Measurements from ENCODE around the gene KCNT1.

The KCNT1 gene

DNA sequence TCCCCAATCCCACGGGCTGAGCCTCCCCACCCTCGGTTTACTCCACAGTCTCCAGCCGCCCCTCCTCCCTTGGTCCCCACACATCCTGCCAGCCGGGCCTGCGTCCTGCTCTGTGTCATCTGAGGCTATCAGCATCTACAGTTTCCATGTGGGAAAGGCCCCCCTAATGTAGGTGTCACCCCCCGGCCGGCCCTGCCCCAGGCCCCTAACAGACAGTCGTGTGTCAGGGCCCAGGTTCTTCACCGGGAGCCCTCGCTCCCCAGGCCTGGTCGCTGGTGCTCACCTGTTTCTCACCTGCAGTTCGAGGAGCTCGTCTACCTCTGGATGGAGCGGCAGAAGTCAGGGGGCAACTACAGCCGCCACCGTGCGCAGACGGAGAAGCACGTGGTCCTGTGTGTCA is 62.7 kb downstream of the KCNT1 start:
- H3K9me3 ChIP-seq (replicated peaks in 1 of 2; ENCODE audit: control insufficient read depth in 2 of 2, insufficient read depth in 1 of 2, low read depth in 1 of 2, low read length in 2 of 2) = peaks cover 7 to 8% of the 10 kb centered on the region in 2 donors
- peaks cover 0 to 8% (median 0%) of the 10 kb centered on the region in 3 experiments for H3K27me3 ChIP-seq (ENCODE audit: control insufficient read depth in 3 of 3, insufficient read depth in 3 of 3, low read depth in 1 of 3, low read length in 3 of 3)
- DNase-seq (ENCODE audit: low spot score) = no peak
- H3K9ac ChIP-seq (ENCODE audit: low read depth, low read length, poor library complexity) = no peak overlapping the region
- no peak overlapping the region for H2BK120ac ChIP-seq (ENCODE audit: low read depth, low read length)
- no peak overlapping the region for H4K91ac ChIP-seq (ENCODE audit: low read depth, low read length, poor library complexity)
- H3K79me1 ChIP-seq (ENCODE audit: low read depth, low read length) = peaks cover 9% of the 10 kb centered on the region
- no peak overlapping the region for H3K27ac ChIP-seq (replicated peaks; ENCODE audit: low read length)
- no peaks in the 10 kb centered on the region for H3K36me3 ChIP-seq (replicated peaks in 1 of 2; ENCODE audit: control insufficient read depth in 2 of 2, insufficient read depth in 2 of 2, low read length in 2 of 2)
- H3K4me1 ChIP-seq (ENCODE audit: control insufficient read depth in 2 of 2, insufficient read depth in 1 of 2, low read depth in 1 of 2, low read length in 2 of 2) = no peaks in the 10 kb centered on the region
- no peak overlapping the region for H3K4me3 ChIP-seq (ENCODE audit: low read length in 2 of 2)
- H3K4ac ChIP-seq (ENCODE audit: low read length) = no peak overlapping the region
- H4K8ac ChIP-seq (ENCODE audit: low read depth, low read length) = no peak overlapping the region
- H3K18ac ChIP-seq (ENCODE audit: low read length) = no peak overlapping the region
- no peak overlapping the region for H2BK15ac ChIP-seq (ENCODE audit: low read length)
- peak overlapping the region; percentile 67 for H3K23ac ChIP-seq (ENCODE audit: low read depth, low read length, poor library complexity)
- peak overlapping the region; percentile 8 for H2AK5ac ChIP-seq (ENCODE audit: low read depth, low read length)
- H3K4me2 ChIP-seq (ENCODE audit: insufficient read depth, low read length, poor library complexity, severe bottlenecking) = no peak overlapping the region
- no peak overlapping the region for H2BK5ac ChIP-seq (ENCODE audit: low read length)
- H2AFZ ChIP-seq (ENCODE audit: low read length) = no peak overlapping the region
- WGBS, 2 donors (ENCODE audit: extremely low coverage in 2 of 2, insufficient read length in 2 of 2, insufficient replicate concordance in 1 of 2) = no CpG with 5 or more reads among the region's 19 CpGs
- peak overlapping the region; percentile 6 for H3K14ac ChIP-seq (ENCODE audit: low read length)
- H2BK12ac ChIP-seq (ENCODE audit: low read length) = no peak overlapping the region

- Histone ChIP-seq H3K27ac (replicated peaks; ENCODE audit: low read length) (no peak overlapping the region), H3K4me1 (ENCODE audit: control insufficient read depth in 2 of 2, insufficient read depth in 1 of 2, low read depth in 1 of 2, low read length in 2 of 2) (no peaks in the 10 kb centered on the region), H3K18ac (ENCODE audit: low read length) (no peak overlapping the region), H2BK15ac (ENCODE audit: low read length) (no peak overlapping the region), H3K4me2 (ENCODE audit: insufficient read depth, low read length, poor library complexity, severe bottlenecking) (no peak overlapping the region), H3K36me3 (replicated peaks in 1 of 2; ENCODE audit: control insufficient read depth in 2 of 2, insufficient read depth in 2 of 2, low read length in 2 of 2) (no peaks in the 10 kb centered on the region), H3K4me3 (ENCODE audit: low read length in 2 of 2) (no peak overlapping the region), H3K9ac (ENCODE audit: low read depth, low read length, poor library complexity) (no peak overlapping the region), H3K23ac (ENCODE audit: low read depth, low read length, poor library complexity) (no peak overlapping the region), H3K9me3 (replicated peaks in 1 of 2; ENCODE audit: control insufficient read depth in 2 of 2, insufficient read depth in 1 of 2, low read depth in 1 of 2, low read length in 2 of 2) (peaks cover 7 to 8% of the 10 kb centered on the region in 2 donors), H2AFZ (ENCODE audit: low read length) (no peak overlapping the region), H2BK5ac (ENCODE audit: low read length) (peak overlapping the region; percentile 66), H3K4ac (ENCODE audit: low read length) (no peak overlapping the region), H2BK12ac (ENCODE audit: low read length) (no peak overlapping the region), H3K27me3 (ENCODE audit: control insufficient read depth in 3 of 3, insufficient read depth in 3 of 3, low read depth in 1 of 3, low read length in 3 of 3) (peaks cover 0 to 8% (median 0%) of the 10 kb centered on the region in 3 experiments), H3K14ac (ENCODE audit: low read length) (no peak overlapping the region), H3K79me1 (ENCODE audit: low read depth, low read length) (peaks cover 8% of the 10 kb centered on the region), H4K91ac (ENCODE audit: low read depth, low read length, poor library complexity) (no peak overlapping the region), H4K8ac (ENCODE audit: low read depth, low read length) (no peak overlapping the region), H2AK5ac (ENCODE audit: low read depth, low read length) (no peak overlapping the region), H2BK120ac (ENCODE audit: low read depth, low read length) (no peak overlapping the region)
- no peak for DNase-seq (ENCODE audit: low spot score)
- WGBS, 2 donors (ENCODE audit: extremely low coverage in 2 of 2, insufficient read length in 2 of 2, insufficient replicate concordance in 1 of 2) = no CpG with 5 or more reads among the region's 13 CpGs
These were observed 63.4 kb downstream of the KCNT1 start for GRCh38 chr9:135765416-135765815.

DNA sequence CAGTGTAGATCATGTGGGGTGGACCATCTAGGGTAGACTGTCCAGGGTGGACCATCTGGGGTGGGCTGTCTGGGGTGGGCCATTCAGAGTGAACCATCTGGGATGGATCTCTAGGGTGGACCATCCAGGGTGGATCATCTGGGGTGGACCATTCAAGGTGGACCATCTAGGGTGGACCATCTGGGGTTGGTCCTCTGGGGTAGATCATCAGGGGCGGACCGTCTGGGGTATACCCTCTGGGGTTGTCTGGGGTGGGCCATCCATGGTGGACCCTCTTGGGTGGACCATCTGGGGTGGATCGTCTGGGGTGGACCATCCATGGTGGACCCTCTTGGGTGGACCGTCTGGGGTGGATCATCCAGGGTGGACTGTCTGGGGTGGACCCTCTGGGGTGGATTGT is 64.3 kb downstream of the KCNT1 start:
- no CpG with 5 or more reads among the region's 4 CpGs for WGBS, 2 donors (ENCODE audit: extremely low coverage in 2 of 2, insufficient read length in 2 of 2, insufficient replicate concordance in 1 of 2)
- DNase-seq (ENCODE audit: low spot score) = no peak

GRCh38 chr9:135766707-135767106 is 64.7 kb downstream of the KCNT1 start:
- no peak overlapping the region for H2BK5ac ChIP-seq (ENCODE audit: low read length)
- H3K79me1 ChIP-seq (ENCODE audit: low read depth, low read length) = peaks cover 8% of the 10 kb centered on the region
- H3K4me3 ChIP-seq (ENCODE audit: low read length in 2 of 2) = no peak overlapping the region
- H2BK15ac ChIP-seq (ENCODE audit: low read length) = no peak overlapping the region
- H3K4ac ChIP-seq (ENCODE audit: low read length) = no peak overlapping the region
- no peak overlapping the region for H3K23ac ChIP-seq (ENCODE audit: low read depth, low read length, poor library complexity)
- no peak overlapping the region for H3K9ac ChIP-seq (ENCODE audit: low read depth, low read length, poor library complexity)
- no peak overlapping the region for H2BK120ac ChIP-seq (ENCODE audit: low read depth, low read length)
- H3K27me3 ChIP-seq (ENCODE audit: control insufficient read depth in 3 of 3, insufficient read depth in 3 of 3, low read depth in 1 of 3, low read length in 3 of 3) = peaks cover 0 to 8% (median 0%) of the 10 kb centered on the region in 3 experiments
- no peak for DNase-seq (ENCODE audit: low spot score)
- no peaks in the 10 kb centered on the region for H3K4me1 ChIP-seq (ENCODE audit: control insufficient read depth in 2 of 2, insufficient read depth in 1 of 2, low read depth in 1 of 2, low read length in 2 of 2)
- H4K91ac ChIP-seq (ENCODE audit: low read depth, low read length, poor library complexity) = no peak overlapping the region
- H3K36me3 ChIP-seq (replicated peaks in 1 of 2; ENCODE audit: control insufficient read depth in 2 of 2, insufficient read depth in 2 of 2, low read length in 2 of 2) = no peaks in the 10 kb centered on the region
- H3K18ac ChIP-seq (ENCODE audit: low read length) = no peak overlapping the region
- WGBS, 2 donors (ENCODE audit: extremely low coverage in 2 of 2, insufficient read length in 2 of 2, insufficient replicate concordance in 1 of 2) = no CpG with 5 or more reads among the region's 4 CpGs
- H3K9me3 ChIP-seq (replicated peaks in 1 of 2; ENCODE audit: control insufficient read depth in 2 of 2, insufficient read depth in 1 of 2, low read depth in 1 of 2, low read length in 2 of 2) = peaks cover 7 to 8% of the 10 kb centered on the region in 2 donors
- no peak overlapping the region for H3K27ac ChIP-seq (replicated peaks; ENCODE audit: low read length)
- H2BK12ac ChIP-seq (ENCODE audit: low read length) = no peak overlapping the region
- no peak overlapping the region for H4K8ac ChIP-seq (ENCODE audit: low read depth, low read length)
- no peak overlapping the region for H2AFZ ChIP-seq (ENCODE audit: low read length)
- no peak overlapping the region for H2AK5ac ChIP-seq (ENCODE audit: low read depth, low read length)
- H3K14ac ChIP-seq (ENCODE audit: low read length) = no peak overlapping the region
- no peak overlapping the region for H3K4me2 ChIP-seq (ENCODE audit: insufficient read depth, low read length, poor library complexity, severe bottlenecking)

More for the DNA sequence above, 64.3 kb downstream of the KCNT1 start:
- Histone ChIP-seq H2AFZ (ENCODE audit: low read length) (no peak overlapping the region), H4K91ac (ENCODE audit: low read depth, low read length, poor library complexity) (no peak overlapping the region), H3K4ac (ENCODE audit: low read length) (no peak overlapping the region), H3K9ac (ENCODE audit: low read depth, low read length, poor library complexity) (no peak overlapping the region), H3K18ac (ENCODE audit: low read length) (no peak overlapping the region), H3K23ac (ENCODE audit: low read depth, low read length, poor library complexity) (no peak overlapping the region), H3K36me3 (replicated peaks in 1 of 2; ENCODE audit: control insufficient read depth in 2 of 2, insufficient read depth in 2 of 2, low read length in 2 of 2) (no peaks in the 10 kb centered on the region), H2BK120ac (ENCODE audit: low read depth, low read length) (no peak overlapping the region), H3K9me3 (replicated peaks in 1 of 2; ENCODE audit: control insufficient read depth in 2 of 2, insufficient read depth in 1 of 2, low read depth in 1 of 2, low read length in 2 of 2) (peaks cover 7 to 8% of the 10 kb centered on the region in 2 donors), H3K14ac (ENCODE audit: low read length) (no peak overlapping the region), H3K4me1 (ENCODE audit: control insufficient read depth in 2 of 2, insufficient read depth in 1 of 2, low read depth in 1 of 2, low read length in 2 of 2) (no peaks in the 10 kb centered on the region), H2AK5ac (ENCODE audit: low read depth, low read length) (no peak overlapping the region), H4K8ac (ENCODE audit: low read depth, low read length) (no peak overlapping the region), H2BK5ac (ENCODE audit: low read length) (no peak overlapping the region), H3K27me3 (ENCODE audit: control insufficient read depth in 3 of 3, insufficient read depth in 3 of 3, low read depth in 1 of 3, low read length in 3 of 3) (peaks cover 0 to 8% (median 0%) of the 10 kb centered on the region in 3 experiments), H3K27ac (replicated peaks; ENCODE audit: low read length) (no peak overlapping the region), H2BK12ac (ENCODE audit: low read length) (no peak overlapping the region), H3K79me1 (ENCODE audit: low read depth, low read length) (peaks cover 8% of the 10 kb centered on the region), H3K4me2 (ENCODE audit: insufficient read depth, low read length, poor library complexity, severe bottlenecking) (no peak overlapping the region), H3K4me3 (ENCODE audit: low read length in 2 of 2) (no peak overlapping the region), H2BK15ac (ENCODE audit: low read length) (no peak overlapping the region)
